ENCODE measurements around the gene ABCA4.

The ABCA4 gene

GRCh38 chr1:94101613-94102525, 19.1 kb downstream of the ABCA4 start:
- no peak for DNase-seq

- DNase-seq, result no peak
Measured at GRCh38 chr1:94100785-94101612, 19.9 kb downstream of the ABCA4 start.

- DNase-seq, result no peak
Measured at GRCh38 chr1:94100129-94100784, 20.7 kb downstream of the ABCA4 start.

GRCh38 chr1:94099303-94099702, 21.6 kb downstream of the ABCA4 start:
- DNase-seq, result no peak

- no peak for DNase-seq
Measured at GRCh38 chr1:94098585-94099111, 22.3 kb downstream of the ABCA4 start.

- DNase-seq, result no peak
Measured at GRCh38 chr1:94096797-94097549, 24.0 kb downstream of the ABCA4 start.

GRCh38 chr1:94095744-94096469, 25.0 kb downstream of the ABCA4 start:
- DNase-seq, result no peak

- no peak for DNase-seq
Measured at GRCh38 chr1:94095112-94095637, 25.8 kb downstream of the ABCA4 start.

- DNase-seq, result no peak
Measured at GRCh38 chr1:94094469-94095111, 26.4 kb downstream of the ABCA4 start.

- DNase-seq, result no peak
Measured at GRCh38 chr1:94093996-94094395, 27.0 kb downstream of the ABCA4 start.

- DNase-seq, result no peak
Measured at GRCh38 chr1:94093396-94093795, 27.6 kb downstream of the ABCA4 start.

GRCh38 chr1:94092210-94092613, 28.7 kb downstream of the ABCA4 start:
- no peak for DNase-seq

- DNase-seq, result no peak
Measured at GRCh38 chr1:94090761-94091160, 30.2 kb downstream of the ABCA4 start.

GRCh38 chr1:94087193-94087592, 33.8 kb downstream of the ABCA4 start:
- DNase-seq, result no peak

- no peak for DNase-seq
Measured at GRCh38 chr1:94084547-94084946, 36.4 kb downstream of the ABCA4 start.

GRCh38 chr1:94084085-94084484, 36.9 kb downstream of the ABCA4 start:
- DNase-seq, result no peak

- DNase-seq, result no peak
Measured at GRCh38 chr1:94083681-94084080, 37.3 kb downstream of the ABCA4 start.

- no peak for DNase-seq
Measured at GRCh38 chr1:94081566-94082344, 39.2 kb downstream of the ABCA4 start.

- DNase-seq, result no peak
Measured at GRCh38 chr1:94079989-94080388, 41.0 kb downstream of the ABCA4 start.

Data from activated naive CD4-positive, alpha-beta T cell treated with Interleukin-2 at 50 U/mL for 16 hours (primary cell).